CD4-positive, alpha-beta memory T cell (primary cell): ENCODE measurements around the gene TIMM17B. TPM values are rescaled to one million over a fixed set of nuclear protein-coding genes. Genes with fewer than 3 reads are reported as not detected.
"Not testable (repeated sequence)": the region's sequence is repeated elsewhere in the genome, so short reads cannot be mapped to it uniquely, and the experiment has no call there.

Experiments
- CTCF ChIA-PET: fragments of 350-600 bp; sonication (Branson Sonifier 250); formaldehyde crosslinking; loops from one replicate; lab custom pipeline; 2021; ENCODE audit warnings: inconsistent platforms; ENCODE audit not compliant: partially characterized antibody; lab: Charles Lee
- POLR2A ChIA-PET: fragments of 350-600 bp; sonication (Branson Sonifier 250); formaldehyde crosslinking; loops from one replicate; lab custom pipeline; 2021; ENCODE audit not compliant: partially characterized antibody; lab: Charles Lee
- DNase-seq, 5 donors: peaks; one replicate each; pipeline versions ENCODE4 v3.0.0 to v3.0.0-alpha.2; 2020 to 2022; ENCODE audit warnings: mixed read lengths in 1 of 5
- H3K27ac ChIP-seq: one replicate; pipeline ENCODE4 v1.7.0; 2013; ENCODE audit warnings: low read depth, low read length
- H3K27me3 ChIP-seq: 2 replicates; pipeline ENCODE4 v1.7.0; 2013; ENCODE audit warnings: mild to moderate bottlenecking, low read length, moderate library complexity; ENCODE audit not compliant: insufficient read depth
- H3K36me3 ChIP-seq: 2 replicates; pipeline ENCODE4 v1.7.0; 2013; ENCODE audit warnings: mild to moderate bottlenecking, low read length, moderate library complexity; ENCODE audit not compliant: insufficient read depth
- H3K4me1 ChIP-seq: 2 replicates; pipeline ENCODE4 v1.7.0; 2013; ENCODE audit warnings: mild to moderate bottlenecking, low read length, moderate library complexity; ENCODE audit not compliant: insufficient read depth
- H3K4me3 ChIP-seq, 2 donors: one replicate each; pipeline ENCODE4 v1.7.0; 2013; ENCODE audit warnings: low read length in 2 of 2, mild to moderate bottlenecking in 1 of 2
- H3K9me3 ChIP-seq, 2 donors: one replicate each; pipeline ENCODE4 v1.7.0; 2013; ENCODE audit warnings: low read length in 2 of 2, control low read depth in 1 of 2; ENCODE audit not compliant: control insufficient read depth in 1 of 2
- H3K27ac Mint-ChIP-seq, 7 donors: one replicate each; pipeline ENCODE4 v1.8.0; 2020 to 2021; ENCODE audit warnings: mixed read lengths in 7 of 7, mild to moderate bottlenecking in 6 of 7, inconsistent platforms in 3 of 7, moderate library complexity in 3 of 7
- H3K27me3 Mint-ChIP-seq, 2 donors: one replicate each; pipeline ENCODE4 v1.8.0; 2020 to 2021; ENCODE audit warnings: mixed read lengths in 2 of 2
- H3K36me3 Mint-ChIP-seq, 2 donors: one replicate each; pipeline ENCODE4 v1.8.0; 2020 to 2021; ENCODE audit warnings: mixed read lengths in 2 of 2, inconsistent platforms in 1 of 2, mild to moderate bottlenecking in 1 of 2
- H3K4me1 Mint-ChIP-seq, 4 donors: one replicate each; pipeline ENCODE4 v1.8.0; 2020 to 2021; ENCODE audit warnings: mixed read lengths in 4 of 4, mild to moderate bottlenecking in 1 of 4
- H3K4me3 Mint-ChIP-seq, 8 donors: one replicate each; pipeline ENCODE4 v1.8.0; 2020 to 2021; ENCODE audit warnings: mixed read lengths in 8 of 8, mild to moderate bottlenecking in 7 of 8, moderate library complexity in 6 of 8, inconsistent platforms in 3 of 8
- H3K9me3 Mint-ChIP-seq, 8 donors: one replicate each; pipeline ENCODE4 v1.8.0; 2020 to 2021; ENCODE audit warnings: mixed read lengths in 8 of 8, mild to moderate bottlenecking in 5 of 8, inconsistent platforms in 3 of 8, moderate library complexity in 1 of 8
- intact Hi-C: fragments of 100-400 bp; cut with micrococcal nuclease; formaldehyde crosslinking; loops from one replicate; pipeline ENCODE4 v1.15.1; 2023
- polyA plus RNA-seq, 2 donors: library from polyadenylated mRNA; unstranded; fragments of 300-500 nt; fragmentation: Illumina TruSeq; gene quantifications; one replicate each; pipeline ENCODE4 v1.2.3, GENCODE V29; 2021
- total RNA-seq, 2 experiments: library from RNA; stranded (reverse); gene quantifications; one replicate each; pipeline ENCODE4 v1.2.3, GENCODE V29; 2021

Gene TIMM17B
- total and polyA plus RNA-seq, 4 experiments from 2014 or later, result 42.6 to 69.7 (median 55.8) TPM

GRCh38 chrX:48876944-48877343 is 20.6 kb downstream of the TIMM17B start:
- H3K36me3 ChIP-seq, H3K4me3 ChIP-seq, H3K9me3 ChIP-seq, CTCF ChIA-PET, H3K27ac Mint-ChIP-seq, H3K9me3 Mint-ChIP-seq, POLR2A ChIA-PET, H3K4me1 ChIP-seq, H3K27me3 Mint-ChIP-seq, H3K27me3 ChIP-seq, DNase-seq, H3K4me1 Mint-ChIP-seq, H3K36me3 Mint-ChIP-seq, H3K27ac ChIP-seq, intact Hi-C loops: not testable (repeated sequence)
- peak overlapping the region in 1 of 8 donors; percentile 59 for H3K4me3 Mint-ChIP-seq

DNA sequence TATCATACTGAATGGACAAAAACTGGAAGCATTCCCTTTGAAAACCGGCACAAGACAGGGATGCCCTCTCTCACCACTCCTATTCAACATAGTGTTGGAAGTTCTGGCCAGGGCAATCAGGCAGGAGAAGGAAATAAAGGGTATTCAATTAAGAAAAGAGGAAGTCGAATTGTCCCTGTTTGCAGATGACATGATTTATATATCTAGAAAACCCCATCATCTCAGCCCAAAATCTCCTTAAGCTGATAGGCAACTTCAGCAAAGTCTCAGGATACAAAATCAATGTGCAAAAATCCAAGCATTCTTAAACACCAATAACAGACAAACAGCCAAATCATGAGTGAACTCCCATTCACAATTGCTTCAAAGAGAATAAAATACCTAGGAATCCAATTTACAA is 25.6 kb downstream of the TIMM17B start:
- H3K4me3 ChIP-seq, H3K27ac ChIP-seq, DNase-seq, CTCF ChIA-PET, H3K27me3 Mint-ChIP-seq, H3K9me3 ChIP-seq, H3K4me1 Mint-ChIP-seq, H3K27ac Mint-ChIP-seq, H3K4me1 ChIP-seq, H3K9me3 Mint-ChIP-seq, H3K27me3 ChIP-seq, H3K36me3 ChIP-seq, POLR2A ChIA-PET, H3K36me3 Mint-ChIP-seq, H3K4me3 Mint-ChIP-seq, intact Hi-C loops: not testable (repeated sequence)

GRCh38 chrX:48864210-48864609 is 33.4 kb downstream of the TIMM17B start:
- peaks cover 3 to 4% of the 10 kb centered on the region in 2 donors for H3K27me3 Mint-ChIP-seq
- no peak overlapping the region for H3K27ac Mint-ChIP-seq
- no peaks in the 10 kb centered on the region for H3K36me3 Mint-ChIP-seq
- ChIA-PET CTCF (no interaction called here), POLR2A (no interaction called here)
- H3K27me3 ChIP-seq, result no peaks in the 10 kb centered on the region
- intact Hi-C loops, result no loop called here
- no peaks in the 10 kb centered on the region for H3K9me3 ChIP-seq
- H3K36me3 ChIP-seq, result no peaks in the 10 kb centered on the region
- H3K4me1 ChIP-seq, result no peaks in the 10 kb centered on the region
- H3K4me3 Mint-ChIP-seq, result no peak overlapping the region
- H3K9me3 Mint-ChIP-seq, result no peaks in the 10 kb centered on the region
- no peaks in the 10 kb centered on the region for H3K4me1 Mint-ChIP-seq
- H3K4me3 ChIP-seq, result no peak overlapping the region
- no peak overlapping the region for H3K27ac ChIP-seq
- DNase-seq, result no peak

- Histone ChIP-seq H3K4me1 (no peaks in the 10 kb centered on the region), H3K36me3 (no peaks in the 10 kb centered on the region), H3K27ac (no peak overlapping the region), H3K4me3 (no peak overlapping the region), H3K9me3 (no peaks in the 10 kb centered on the region), H3K27me3 (no peaks in the 10 kb centered on the region)
- POLR2A ChIA-PET, result no interaction called here
- intact Hi-C loops, result no loop called here
- no peak for DNase-seq
- Mint-ChIP-seq H3K4me3 (no peak overlapping the region), H3K27ac (peak overlapping the region in 2 of 7 donors; percentile 5 to 61), H3K9me3 (peaks cover 0 to 5% (median 0%) of the 10 kb centered on the region in 8 donors), H3K27me3 (peaks cover 7 to 14% of the 10 kb centered on the region in 2 donors), H3K4me1 (peaks cover 0 to 2% (median under 1%) of the 10 kb centered on the region in 4 donors), H3K36me3 (no peaks in the 10 kb centered on the region)
- CTCF ChIA-PET, result no interaction called here
These were observed 42.7 kb downstream of the TIMM17B start for GRCh38 chrX:48854898-48855297.

DNA sequence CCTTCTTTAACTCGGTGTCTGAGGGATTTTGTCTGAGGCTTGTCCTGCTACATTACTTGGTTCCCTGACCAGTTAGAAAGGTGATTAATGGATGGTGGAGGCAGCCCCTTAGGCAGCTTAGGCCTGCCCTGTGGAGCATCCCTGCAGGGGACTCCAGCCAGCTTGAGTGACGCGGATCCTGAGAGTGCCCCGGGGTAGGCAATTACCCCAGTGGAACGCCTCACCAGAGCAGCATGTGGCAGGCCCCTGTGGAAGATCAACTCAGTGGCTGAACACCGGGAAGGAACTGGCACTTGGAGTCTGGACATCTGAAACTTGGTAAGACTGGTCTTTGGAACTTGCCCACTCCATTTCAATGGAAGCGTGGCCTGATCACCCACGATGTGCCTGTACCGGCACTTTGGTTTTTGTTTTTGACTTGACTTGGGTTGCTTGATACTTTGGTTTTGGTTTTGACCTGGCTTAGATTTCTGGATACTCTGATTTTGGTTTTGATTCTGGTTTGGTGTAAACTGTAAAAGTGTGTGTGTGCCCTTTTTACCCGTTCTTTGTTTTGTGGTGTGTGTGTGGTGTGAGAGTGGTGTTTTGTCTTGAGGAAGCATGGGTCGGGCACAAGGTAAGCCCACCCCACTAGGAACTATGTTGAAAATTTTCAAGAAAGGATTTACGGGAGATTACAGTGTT is 43.3 kb downstream of the TIMM17B start:
- H3K36me3 Mint-ChIP-seq, H3K9me3 Mint-ChIP-seq, POLR2A ChIA-PET, H3K36me3 ChIP-seq, H3K4me3 ChIP-seq, intact Hi-C loops, H3K27ac Mint-ChIP-seq, DNase-seq, H3K27me3 ChIP-seq, H3K27ac ChIP-seq, H3K9me3 ChIP-seq, CTCF ChIA-PET, H3K4me1 ChIP-seq, H3K4me1 Mint-ChIP-seq, H3K4me3 Mint-ChIP-seq: not testable (repeated sequence)
- peaks cover 7 to 14% of the 10 kb centered on the region in 2 donors for H3K27me3 Mint-ChIP-seq

DNA sequence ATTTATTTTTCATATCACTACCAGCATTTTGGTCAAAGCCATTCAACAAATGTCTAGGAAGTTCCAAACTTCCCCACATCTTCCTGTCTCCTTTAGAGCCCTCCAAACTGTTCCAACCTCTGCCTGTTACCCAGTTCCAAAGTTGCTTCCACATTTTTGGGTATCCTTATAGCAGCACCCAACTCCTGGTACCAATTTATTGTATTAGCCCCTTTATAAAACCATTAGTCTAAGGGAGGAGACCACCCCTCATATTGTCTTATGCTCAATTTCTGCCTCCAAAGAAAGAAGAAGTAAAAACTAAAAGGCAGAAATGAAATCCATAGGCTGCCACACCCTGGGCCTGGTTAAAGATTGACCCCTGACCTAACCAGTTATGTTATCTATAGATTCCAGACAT is 44.1 kb downstream of the TIMM17B start:
- CTCF ChIA-PET, result not testable (repeated sequence)

GRCh38 chrX:48852857-48853256 is 44.7 kb downstream of the TIMM17B start:
- peaks cover 10% of the 10 kb centered on the region for H3K4me1 ChIP-seq
- no peaks in the 10 kb centered on the region for H3K9me3 ChIP-seq
- H3K27me3 ChIP-seq, result no peaks in the 10 kb centered on the region
- DNase-seq, result no peak
- intact Hi-C loops, result no loop called here
- Mint-ChIP-seq H3K27me3 (peaks cover 7 to 14% of the 10 kb centered on the region in 2 donors), H3K4me1 (peaks cover 4 to 13% (median 6%) of the 10 kb centered on the region in 4 donors), H3K36me3 (no peaks in the 10 kb centered on the region), H3K4me3 (no peak overlapping the region), H3K27ac (no peak overlapping the region), H3K9me3 (peaks cover 0 to 5% (median 0%) of the 10 kb centered on the region in 8 donors)
- POLR2A ChIA-PET, result no interaction called here
- CTCF ChIA-PET, result no interaction called here
- no peaks in the 10 kb centered on the region for H3K36me3 ChIP-seq
- no peak overlapping the region for H3K27ac ChIP-seq
- H3K4me3 ChIP-seq, result no peak overlapping the region

More for the DNA sequence above, 44.1 kb downstream of the TIMM17B start:
- H3K27ac ChIP-seq, H3K4me3 Mint-ChIP-seq, POLR2A ChIA-PET, H3K36me3 ChIP-seq, H3K4me3 ChIP-seq, intact Hi-C loops, H3K9me3 ChIP-seq, H3K36me3 Mint-ChIP-seq, H3K4me1 ChIP-seq, DNase-seq, H3K27ac Mint-ChIP-seq, H3K9me3 Mint-ChIP-seq, H3K27me3 ChIP-seq: not testable (repeated sequence)
- peaks cover 7 to 14% of the 10 kb centered on the region in 2 donors for H3K27me3 Mint-ChIP-seq
- peaks cover 4 to 13% (median 6%) of the 10 kb centered on the region in 4 donors for H3K4me1 Mint-ChIP-seq
